ENCODE measurements around the gene NUDT4.
"Not testable (repeated sequence)": the region's sequence is repeated elsewhere in the genome, so short reads cannot be mapped to it uniquely, and the experiment has no call there.

NUDT4 gene

GRCh38 chr12:93368766-93369165 lies 9.0 kb upstream of the NUDT4 start:
- no peak for DNase-seq

GRCh38 chr12:93369505-93369904 lies 8.2 kb upstream of the NUDT4 start:
- no peak for DNase-seq

- DNase-seq = no peak
Measured at GRCh38 chr12:93370947-93371346, 6.8 kb upstream of the NUDT4 start.

- DNase-seq = no peak
Measured at GRCh38 chr12:93373961-93374656, 3.6 kb upstream of the NUDT4 start.

GRCh38 chr12:93375906-93376305 lies 1.8 kb upstream of the NUDT4 start:
- no peak for DNase-seq

- DNase-seq = no peak
Measured at GRCh38 chr12:93376436-93377251, 1.1 kb upstream of the NUDT4 start.

GRCh38 chr12:93378196-93378997 lies 672 bp downstream of the NUDT4 start:
- not testable (repeated sequence) for DNase-seq

- DNase-seq = no peak
Measured at GRCh38 chr12:93378998-93379325, 1.2 kb downstream of the NUDT4 start.

- no peak for DNase-seq
Measured at GRCh38 chr12:93379326-93379980, 1.7 kb downstream of the NUDT4 start.

- no peak for DNase-seq
Measured at GRCh38 chr12:93379981-93380361, 2.2 kb downstream of the NUDT4 start.

- DNase-seq = no peak
Measured at GRCh38 chr12:93380480-93381121, 2.9 kb downstream of the NUDT4 start.

GRCh38 chr12:93381161-93381975 lies 3.6 kb downstream of the NUDT4 start:
- no peak for DNase-seq

GRCh38 chr12:93381976-93382437 lies 4.3 kb downstream of the NUDT4 start:
- DNase-seq = not testable (repeated sequence)

- no peak for DNase-seq
Measured at GRCh38 chr12:93387780-93388179, 10.1 kb downstream of the NUDT4 start.

GRCh38 chr12:93390031-93390430 lies 12.3 kb downstream of the NUDT4 start:
- no peak for DNase-seq

- DNase-seq = no peak
Measured at GRCh38 chr12:93390549-93391297, 13.0 kb downstream of the NUDT4 start.

GRCh38 chr12:93393425-93393824 lies 15.7 kb downstream of the NUDT4 start:
- no peak for DNase-seq

GRCh38 chr12:93397412-93397811 lies 19.7 kb downstream of the NUDT4 start:
- no peak for DNase-seq

GRCh38 chr12:93399183-93399863 lies 21.6 kb downstream of the NUDT4 start:
- DNase-seq = not testable (repeated sequence)
